ENCODE measurements around the gene SHH.

Gene SHH

GRCh38 chr7:155811895-155812761 is at the start of gene SHH:
TSS of gene SHH (minus strand) at chr7:155812463. CDS start at chr7:155812122, 341 bp downstream.
- 0 out of 3 replicates have a peak, but pooled peaks have one; percentile 9 for ATAC-seq
- TF ChIP-seq TCF4 (CRISPR knock-in tag; IDR thresholded peaks at IDR 0.05; ENCODE audit: borderline replicate concordance) (no peak), ZFP30 (CRISPR knock-in tag; IDR thresholded peaks at IDR 0.05) (no peak), PPARA (CRISPR knock-in tag; IDR thresholded peaks at IDR 0.05; ENCODE audit: borderline replicate concordance) (no peak), CREB5 (CRISPR knock-in tag; IDR thresholded peaks at IDR 0.05; ENCODE audit: low read depth) (no peak), GLIS3 (CRISPR knock-in tag; IDR thresholded peaks at IDR 0.05) (no peak), RARB (CRISPR knock-in tag; IDR thresholded peaks at IDR 0.05) (no peak), ZNF8 (CRISPR knock-in tag; IDR thresholded peaks at IDR 0.05) (no peak), ZNF565 (CRISPR knock-in tag; conservative IDR thresholded peaks at IDR 0.05; ENCODE audit: low read depth) (no peak), OSR1 (CRISPR knock-in tag; IDR thresholded peaks at IDR 0.05) (no peak), ZFP3 (CRISPR knock-in tag; IDR thresholded peaks at IDR 0.05) (no peak)

- TF ChIP-seq SNAI2 (CRISPR knock-in tag; IDR thresholded peaks at IDR 0.05) = no peak
- no peak for TF ChIP-seq CSRNP3 (CRISPR knock-in tag; IDR thresholded peaks at IDR 0.05)
- TF ChIP-seq ZC3H10 (CRISPR knock-in tag; IDR thresholded peaks at IDR 0.05) = no peak
- no peak for TF ChIP-seq BACH2 (CRISPR knock-in tag; IDR thresholded peaks at IDR 0.05; ENCODE audit: borderline replicate concordance)
- TF ChIP-seq CREB5 (CRISPR knock-in tag; IDR thresholded peaks at IDR 0.05; ENCODE audit: low read depth) = no peak
- no peak for TF ChIP-seq ZNF565 (CRISPR knock-in tag; conservative IDR thresholded peaks at IDR 0.05; ENCODE audit: low read depth)
- TF ChIP-seq TSHZ2 (CRISPR knock-in tag; IDR thresholded peaks at IDR 0.05) = no peak
- no peak for TF ChIP-seq PATZ1 (CRISPR knock-in tag; IDR thresholded peaks at IDR 0.05; ENCODE audit: borderline replicate concordance)
- no peak for TF ChIP-seq PPARA (CRISPR knock-in tag; IDR thresholded peaks at IDR 0.05; ENCODE audit: borderline replicate concordance)
- TF ChIP-seq RARB (CRISPR knock-in tag; IDR thresholded peaks at IDR 0.05) = no peak
- no peak for TF ChIP-seq ZFP3 (CRISPR knock-in tag; IDR thresholded peaks at IDR 0.05)
- no peak for TF ChIP-seq ZNF70 (CRISPR knock-in tag; IDR thresholded peaks at IDR 0.05)
- no peak for TF ChIP-seq GLIS3 (CRISPR knock-in tag; IDR thresholded peaks at IDR 0.05)
- no peak for TF ChIP-seq TCF4 (CRISPR knock-in tag; IDR thresholded peaks at IDR 0.05; ENCODE audit: borderline replicate concordance)
- TF ChIP-seq ISL1 (CRISPR knock-in tag; IDR thresholded peaks at IDR 0.05) = no peak
- ATAC-seq = no peak; the same call in 2 of the 3 replicates
Observed at GRCh38 chr7:155861480-155861868, 49.2 kb upstream of the SHH start.

- TF ChIP-seq ZC3H10 (CRISPR knock-in tag; IDR thresholded peaks at IDR 0.05) (no peak), GLIS3 (CRISPR knock-in tag; IDR thresholded peaks at IDR 0.05) (no peak), ZFP30 (CRISPR knock-in tag; IDR thresholded peaks at IDR 0.05) (no peak), ZFP3 (CRISPR knock-in tag; IDR thresholded peaks at IDR 0.05) (no peak)
- ATAC-seq = peak; percentile 29
Observed at GRCh38 chr7:155860840-155861479, 48.7 kb upstream of the SHH start.

Measured in SK-N-SH treated with all-trans-retinoic acid at 6 μM for 48 hours (cell line).